Measurements from ENCODE around the gene PRUNE2. TPM values are rescaled to one million over a fixed set of nuclear protein-coding genes. Genes with fewer than 3 reads are reported as not detected.

The PRUNE2 gene
- total and polyA plus RNA-seq, 7 experiments from 2014 or later: 0.78 to 1.6 TPM; not detected in 5

DNA sequence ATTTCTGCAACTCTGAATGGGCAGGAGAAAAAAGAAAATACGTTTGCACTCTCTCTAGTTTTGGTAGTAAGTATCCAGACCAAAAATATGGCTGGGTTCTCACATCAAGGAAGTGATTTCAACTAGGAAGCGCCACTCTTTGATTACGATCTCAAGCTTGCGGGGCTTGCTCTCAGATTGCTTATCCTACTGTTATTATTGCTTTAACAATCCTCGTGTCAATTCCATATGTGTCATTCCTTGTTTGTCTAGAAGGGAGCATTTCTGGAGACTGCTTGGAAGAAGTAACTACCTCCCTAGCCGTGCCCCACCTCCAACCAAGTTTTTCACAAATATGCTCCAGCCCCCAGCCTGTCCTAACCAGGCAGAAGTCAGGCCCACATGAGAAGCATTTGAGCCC lies 3.5 kb downstream of the PRUNE2 start:
- H3K36me3 ChIP-seq (ENCODE audit: control insufficient read depth in 2 of 3, insufficient read depth in 3 of 3, low read length in 3 of 3): no peaks in the 10 kb centered on the region
- Mint-ChIP-seq H3K4me3 (no peak overlapping the region), H3K9me3 (peaks cover 0 to 6% (median 0%) of the 10 kb centered on the region in 11 donors), H3K27me3 (peaks cover 38 to 58% (median 42%) of the 10 kb centered on the region in 5 donors), H3K27ac (no peak overlapping the region), H3K36me3 (peaks cover 0 to 4% (median 0%) of the 10 kb centered on the region in 5 donors), H3K4me1 (peaks cover 0 to 6% (median 0%) of the 10 kb centered on the region in 7 donors)
- no peaks in the 10 kb centered on the region for H3K4me1 ChIP-seq (ENCODE audit: control insufficient read depth in 2 of 2, insufficient read depth in 2 of 2, low read length in 2 of 2)
- no peak overlapping the region for H3K4me3 ChIP-seq (ENCODE audit: low read length)
- H3K27ac ChIP-seq (ENCODE audit: low read depth, low read length): no peak overlapping the region
- intact Hi-C loops (cut with micrococcal nuclease): no loop called here
- ChIA-PET CTCF (no interaction called here), POLR2A (no interaction called here)
- no peaks in the 10 kb centered on the region for H3K9me3 ChIP-seq (ENCODE audit: control insufficient read depth in 2 of 3, low read length in 3 of 3)
- no peaks in the 10 kb centered on the region for H3K27me3 ChIP-seq (ENCODE audit: control insufficient read depth in 2 of 2, insufficient read depth in 2 of 2, low read length in 2 of 2)
- DNase-seq (no peak), ATAC-seq (no peak)

DNA sequence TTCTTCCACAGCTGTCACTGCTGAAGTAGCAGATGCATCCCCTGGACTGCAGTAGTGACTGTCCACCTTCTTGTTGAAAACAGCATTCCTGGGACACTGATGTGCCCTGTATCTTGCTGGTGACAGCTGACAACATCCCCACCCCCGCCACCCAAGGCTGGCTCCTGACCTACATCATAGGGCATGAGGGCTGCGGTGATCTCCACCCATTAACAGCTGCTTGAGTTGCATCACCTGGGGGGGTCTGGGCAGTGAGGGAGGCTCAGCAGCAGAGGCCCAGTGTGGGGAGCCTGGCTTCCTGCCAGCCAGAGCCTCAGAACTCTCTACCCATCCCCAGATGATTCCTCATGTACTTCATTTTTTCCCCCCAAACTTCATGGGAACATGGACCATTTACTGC lies 4.1 kb downstream of the PRUNE2 start:
- H3K4me3 ChIP-seq (ENCODE audit: low read length): no peak overlapping the region
- peaks cover 0 to 4% (median 0%) of the 10 kb centered on the region in 5 donors for H3K36me3 Mint-ChIP-seq
- peaks cover 36 to 56% (median 39%) of the 10 kb centered on the region in 5 donors for H3K27me3 Mint-ChIP-seq
- H3K36me3 ChIP-seq (ENCODE audit: control insufficient read depth in 2 of 3, insufficient read depth in 3 of 3, low read length in 3 of 3): no peaks in the 10 kb centered on the region
- intact Hi-C loops (cut with micrococcal nuclease): no loop called here
- H3K4me1 ChIP-seq (ENCODE audit: control insufficient read depth in 2 of 2, insufficient read depth in 2 of 2, low read length in 2 of 2): no peaks in the 10 kb centered on the region
- CTCF ChIA-PET: no interaction called here
- no peak overlapping the region for H3K27ac ChIP-seq (ENCODE audit: low read depth, low read length)
- POLR2A ChIA-PET: no interaction called here
- peaks cover 0 to 6% (median 0%) of the 10 kb centered on the region in 11 donors for H3K9me3 Mint-ChIP-seq
- DNase-seq (no peak), ATAC-seq (no peak)
- H3K27ac Mint-ChIP-seq: no peak overlapping the region
- H3K27me3 ChIP-seq (ENCODE audit: control insufficient read depth in 2 of 2, insufficient read depth in 2 of 2, low read length in 2 of 2): no peaks in the 10 kb centered on the region
- H3K4me3 Mint-ChIP-seq: no peak overlapping the region
- no peaks in the 10 kb centered on the region for H3K9me3 ChIP-seq (ENCODE audit: control insufficient read depth in 2 of 3, low read length in 3 of 3)
- H3K4me1 Mint-ChIP-seq: peaks cover 0 to 4% (median 0%) of the 10 kb centered on the region in 7 donors

GRCh38 chr9:76900884-76901440 lies 5.0 kb downstream of the PRUNE2 start:
- Histone ChIP-seq H3K4me1 (ENCODE audit: control insufficient read depth in 2 of 2, insufficient read depth in 2 of 2, low read length in 2 of 2) (no peaks in the 10 kb centered on the region), H3K36me3 (ENCODE audit: control insufficient read depth in 2 of 3, insufficient read depth in 3 of 3, low read length in 3 of 3) (no peaks in the 10 kb centered on the region), H3K27ac (ENCODE audit: low read depth, low read length) (no peak overlapping the region), H3K4me3 (ENCODE audit: low read length) (no peak overlapping the region), H3K27me3 (ENCODE audit: control insufficient read depth in 2 of 2, insufficient read depth in 2 of 2, low read length in 2 of 2) (no peaks in the 10 kb centered on the region), H3K9me3 (ENCODE audit: control insufficient read depth in 2 of 3, low read length in 3 of 3) (no peaks in the 10 kb centered on the region)
- peaks cover 0 to 10% (median 0%) of the 10 kb centered on the region in 11 donors for H3K9me3 Mint-ChIP-seq
- H3K36me3 Mint-ChIP-seq: peaks cover 0 to 4% (median 0%) of the 10 kb centered on the region in 5 donors
- ChIA-PET CTCF (no interaction called here), POLR2A (no interaction called here)
- intact Hi-C loops (cut with micrococcal nuclease): no loop called here
- H3K4me3 Mint-ChIP-seq: no peak overlapping the region
- no peaks in the 10 kb centered on the region for H3K4me1 Mint-ChIP-seq
- DNase-seq (no peak), ATAC-seq (no peak)
- H3K27ac Mint-ChIP-seq: no peak overlapping the region
- peaks cover 30 to 58% (median 41%) of the 10 kb centered on the region in 5 donors for H3K27me3 Mint-ChIP-seq

GRCh38 chr9:76898786-76899185 lies 7.1 kb downstream of the PRUNE2 start:
- H3K36me3 ChIP-seq (ENCODE audit: control insufficient read depth in 2 of 3, insufficient read depth in 3 of 3, low read length in 3 of 3): no peaks in the 10 kb centered on the region
- Mint-ChIP-seq H3K27ac (no peak overlapping the region), H3K9me3 (peaks cover 0 to 10% (median 0%) of the 10 kb centered on the region in 11 donors), H3K4me3 (no peak overlapping the region), H3K36me3 (peaks cover 0 to 4% (median 0%) of the 10 kb centered on the region in 5 donors), H3K4me1 (no peaks in the 10 kb centered on the region), H3K27me3 (peaks cover 12 to 43% (median 22%) of the 10 kb centered on the region in 5 donors)
- ChIA-PET POLR2A (no interaction called here), CTCF (no interaction called here)
- H3K4me1 ChIP-seq (ENCODE audit: control insufficient read depth in 2 of 2, insufficient read depth in 2 of 2, low read length in 2 of 2): no peaks in the 10 kb centered on the region
- H3K27me3 ChIP-seq (ENCODE audit: control insufficient read depth in 2 of 2, insufficient read depth in 2 of 2, low read length in 2 of 2): no peaks in the 10 kb centered on the region
- H3K9me3 ChIP-seq (ENCODE audit: control insufficient read depth in 2 of 3, low read length in 3 of 3): no peaks in the 10 kb centered on the region
- no peak overlapping the region for H3K27ac ChIP-seq (ENCODE audit: low read depth, low read length)
- DNase-seq (no peak), ATAC-seq (no peak)
- intact Hi-C loops (cut with micrococcal nuclease): no loop called here
- H3K4me3 ChIP-seq (ENCODE audit: low read length): no peak overlapping the region

- Mint-ChIP-seq H3K27ac (no peak overlapping the region), H3K27me3 (peaks cover 10 to 43% (median 21%) of the 10 kb centered on the region in 5 donors), H3K4me1 (no peaks in the 10 kb centered on the region), H3K4me3 (no peak overlapping the region), H3K36me3 (peaks cover 0 to 4% (median 0%) of the 10 kb centered on the region in 5 donors), H3K9me3 (peaks cover 0 to 10% (median 0%) of the 10 kb centered on the region in 11 donors)
- no peaks in the 10 kb centered on the region for H3K4me1 ChIP-seq (ENCODE audit: control insufficient read depth in 2 of 2, insufficient read depth in 2 of 2, low read length in 2 of 2)
- DNase-seq (no peak), ATAC-seq (no peak)
- no peaks in the 10 kb centered on the region for H3K27me3 ChIP-seq (ENCODE audit: control insufficient read depth in 2 of 2, insufficient read depth in 2 of 2, low read length in 2 of 2)
- H3K9me3 ChIP-seq (ENCODE audit: control insufficient read depth in 2 of 3, low read length in 3 of 3): no peaks in the 10 kb centered on the region
- intact Hi-C loops (cut with micrococcal nuclease): no loop called here
- H3K4me3 ChIP-seq (ENCODE audit: low read length): no peak overlapping the region
- H3K36me3 ChIP-seq (ENCODE audit: control insufficient read depth in 2 of 3, insufficient read depth in 3 of 3, low read length in 3 of 3): no peaks in the 10 kb centered on the region
- H3K27ac ChIP-seq (ENCODE audit: low read depth, low read length): no peak overlapping the region
- CTCF ChIA-PET: no interaction called here
- POLR2A ChIA-PET: no interaction called here
Observed at GRCh38 chr9:76897804-76898525, 7.9 kb downstream of the PRUNE2 start.

- Histone ChIP-seq H3K4me1 (ENCODE audit: control insufficient read depth in 2 of 2, insufficient read depth in 2 of 2, low read length in 2 of 2) (no peaks in the 10 kb centered on the region), H3K27ac (ENCODE audit: low read depth, low read length) (no peak overlapping the region), H3K36me3 (ENCODE audit: control insufficient read depth in 2 of 3, insufficient read depth in 3 of 3, low read length in 3 of 3) (no peaks in the 10 kb centered on the region), H3K4me3 (ENCODE audit: low read length) (no peak overlapping the region), H3K9me3 (ENCODE audit: control insufficient read depth in 2 of 3, low read length in 3 of 3) (no peaks in the 10 kb centered on the region), H3K27me3 (ENCODE audit: control insufficient read depth in 2 of 2, insufficient read depth in 2 of 2, low read length in 2 of 2) (no peaks in the 10 kb centered on the region)
- intact Hi-C loops (cut with micrococcal nuclease): no loop called here
- no peak for DNase-seq
- Mint-ChIP-seq H3K36me3 (peaks cover 0 to 4% (median 0%) of the 10 kb centered on the region in 5 donors), H3K9me3 (peaks cover 0 to 10% (median 0%) of the 10 kb centered on the region in 11 donors), H3K4me1 (no peaks in the 10 kb centered on the region), H3K27me3 (peaks cover 5 to 27% (median 21%) of the 10 kb centered on the region in 5 donors), H3K27ac (no peak overlapping the region), H3K4me3 (peak overlapping the region in 1 of 10 donors; percentile 25)
- ATAC-seq: no peak
- ChIA-PET POLR2A (no interaction called here), CTCF (no interaction called here)
Observed at GRCh38 chr9:76896035-76896434, 9.9 kb downstream of the PRUNE2 start.

- Histone ChIP-seq H3K27ac (ENCODE audit: low read depth, low read length) (no peak overlapping the region), H3K27me3 (ENCODE audit: control insufficient read depth in 2 of 2, insufficient read depth in 2 of 2, low read length in 2 of 2) (no peaks in the 10 kb centered on the region), H3K36me3 (ENCODE audit: control insufficient read depth in 2 of 3, insufficient read depth in 3 of 3, low read length in 3 of 3) (no peaks in the 10 kb centered on the region), H3K4me1 (ENCODE audit: control insufficient read depth in 2 of 2, insufficient read depth in 2 of 2, low read length in 2 of 2) (no peaks in the 10 kb centered on the region), H3K9me3 (ENCODE audit: control insufficient read depth in 2 of 3, low read length in 3 of 3) (no peaks in the 10 kb centered on the region), H3K4me3 (ENCODE audit: low read length) (no peak overlapping the region)
- Mint-ChIP-seq H3K27ac (no peak overlapping the region), H3K4me3 (no peak overlapping the region), H3K36me3 (peaks cover 0 to 4% (median 0%) of the 10 kb centered on the region in 5 donors), H3K27me3 (peaks cover 3 to 21% (median 20%) of the 10 kb centered on the region in 5 donors), H3K9me3 (peaks cover 0 to 10% (median 0%) of the 10 kb centered on the region in 11 donors), H3K4me1 (no peaks in the 10 kb centered on the region)
- intact Hi-C loops (cut with micrococcal nuclease): no loop called here
- POLR2A ChIA-PET: no interaction called here
- CTCF ChIA-PET: no interaction called here
- no peak for ATAC-seq
- DNase-seq: no peak
Observed at GRCh38 chr9:76895186-76895585, 10.7 kb downstream of the PRUNE2 start.

Data from naive thymus-derived CD4-positive, alpha-beta T cell (primary cell).